Panc1 (cell line): Measurements from ENCODE around the gene HMG20B. TPM values are rescaled to one million over a fixed set of nuclear protein-coding genes. Genes with fewer than 3 reads are reported as not detected.

ENCODE experiments used
- ATAC-seq: fragments of 200-7000 bp; cut with Tn5 transposase; 2 replicates; pipeline ENCODE4 v1.9.1; 2020; ENCODE audit warnings: mild to moderate bottlenecking, moderate library complexity
- BruUV-seq: library from RNA; stranded (reverse); fragments of 400-500 nt; replicated peaks from 2 replicates; lab custom pipeline; 2021; lab: Mats Ljungman, UMichigan
- CTCF ChIA-PET: fragments of 300-600 bp; sonication (Branson Sonifier 250); formaldehyde crosslinking; loops from one replicate; lab custom pipeline; 2022; ENCODE audit warnings: antibody characterized with exemption; lab: Charles Lee
- POLR2A ChIA-PET: fragments of 300-600 bp; sonication (Branson Sonifier 250); formaldehyde crosslinking; loops from one replicate; lab custom pipeline; 2022; ENCODE audit warnings: antibody characterized with exemption; lab: Charles Lee
- DNase-seq: peaks from one replicate; pipeline ENCODE4 v3.0.0-alpha.2; 2010; ENCODE audit warnings: low read depth, low spot score
- H3K27ac ChIP-seq: 2 replicates; pipeline ENCODE4 v1.5.1; 2011; ENCODE audit warnings: mild to moderate bottlenecking, low read length, inconsistent platforms
- H3K27me3 ChIP-seq: fragments of 200-500 bp; sonication (Bioruptor generic); 2 replicates; pipeline ENCODE4 v1.6.0; 2014; ENCODE audit warnings: low read length, inconsistent platforms; ENCODE audit not compliant: control insufficient read depth, insufficient read depth
- H3K36me3 ChIP-seq: fragments of 200-500 bp; sonication (Bioruptor generic); 2 replicates; pipeline ENCODE4 v1.5.1; 2014; ENCODE audit warnings: inconsistent platforms, mild to moderate bottlenecking, low read length, moderate library complexity; ENCODE audit not compliant: control insufficient read depth, insufficient read depth
- H3K4me1 ChIP-seq: 2 replicates; pipeline ENCODE4 v1.5.1; 2011; ENCODE audit warnings: inconsistent platforms, mild to moderate bottlenecking, low read length, moderate library complexity; ENCODE audit not compliant: control insufficient read depth, insufficient read depth
- H3K4me3 ChIP-seq, 2 experiments: 2 replicates each; pipeline ENCODE4 v1.5.1; 2011 to 2012; ENCODE audit warnings: low read depth in 2 of 2, low read length in 2 of 2, mild to moderate bottlenecking in 2 of 2, inconsistent platforms in 1 of 2, moderate library complexity in 1 of 2
- H3K9me3 ChIP-seq: fragments of 200-500 bp; sonication (Bioruptor generic); 2 replicates; pipeline ENCODE4 v1.5.1; 2014; ENCODE audit warnings: low read depth, mild to moderate bottlenecking, inconsistent platforms, low read length, moderate library complexity; ENCODE audit not compliant: control insufficient read depth, insufficient read depth
- CTCF ChIP-seq: fragments of 450-650 bp; IDR thresholded peaks from 2 replicates; pipeline ENCODE4 v1.5.1; 2017; ENCODE audit warnings: mild to moderate bottlenecking
- POLR2AphosphoS5 ChIP-seq: IDR thresholded peaks from 2 replicates; pipeline ENCODE4 v1.6.1; 2012; ENCODE audit warnings: mild to moderate bottlenecking, low read depth, low read length, moderate library complexity
- SIN3A ChIP-seq: IDR thresholded peaks from 2 replicates; pipeline ENCODE4 v1.6.1; 2012; ENCODE audit warnings: low read depth, mild to moderate bottlenecking, low read length, moderate library complexity, borderline replicate concordance; ENCODE audit not compliant: insufficient read depth
- TCF7L2 ChIP-seq: IDR thresholded peaks from 2 replicates; pipeline ENCODE4 v1.6.1; 2011; ENCODE audit warnings: mild to moderate bottlenecking, low read depth, low read length, inconsistent platforms
- in situ Hi-C: cut with HindIII; loops from 2 replicates; pipeline ENCODE4 v1.10.0; 2016; ENCODE audit warnings: low sequenced_read_pairs, low pct_unique_long_range_greater_than_20kb
- intact Hi-C: fragments of 100-400 bp; cut with micrococcal nuclease; formaldehyde crosslinking; loops from one replicate; pipeline ENCODE4 v1.10.0; 2022; ENCODE audit not compliant: unreplicated experiment
- total RNA-seq: library from RNA; stranded (reverse); gene quantifications from one replicate; pipeline ENCODE4 v1.2.1, GENCODE V29; 2021; ENCODE audit not compliant: unreplicated experiment
- TF ChIP-seq, protein P1 (sequence below), 2 experiments: IDR thresholded peaks; 2 replicates each; pipeline ENCODE4 v1.6.1; 2011 to 2012; ENCODE audit warnings: low read depth in 2 of 2, control low read depth in 1 of 2, low read length in 1 of 2, mild to moderate bottlenecking in 1 of 2, moderate library complexity in 1 of 2; ENCODE audit not compliant: insufficient read depth in 1 of 2

The HMG20B gene
- total RNA-seq, 1 experiment from 2014 or later, result 74.7 TPM

- peaks cover 3% of the 10 kb centered on the region for H3K4me1 ChIP-seq
- intact Hi-C loops (no loop called here), in situ Hi-C loops (no loop called here)
- H3K27me3 ChIP-seq, result no peaks in the 10 kb centered on the region
- ChIA-PET CTCF (no interaction called here), POLR2A (no interaction called here)
- no peaks in the 10 kb centered on the region for H3K36me3 ChIP-seq
- DNase-seq, result no peak
- H3K27ac ChIP-seq, result no peak overlapping the region
- peak; percentile 43 for ATAC-seq
- no peak overlapping the region for H3K4me3 ChIP-seq
- H3K9me3 ChIP-seq, result no peaks in the 10 kb centered on the region
- no peak for TF ChIP-seq POLR2AphosphoS5
- BruUV-seq, result no TSS peak
Measured at GRCh38 chr19:3620145-3620816, 47.5 kb downstream of the HMG20B start.

DNA sequence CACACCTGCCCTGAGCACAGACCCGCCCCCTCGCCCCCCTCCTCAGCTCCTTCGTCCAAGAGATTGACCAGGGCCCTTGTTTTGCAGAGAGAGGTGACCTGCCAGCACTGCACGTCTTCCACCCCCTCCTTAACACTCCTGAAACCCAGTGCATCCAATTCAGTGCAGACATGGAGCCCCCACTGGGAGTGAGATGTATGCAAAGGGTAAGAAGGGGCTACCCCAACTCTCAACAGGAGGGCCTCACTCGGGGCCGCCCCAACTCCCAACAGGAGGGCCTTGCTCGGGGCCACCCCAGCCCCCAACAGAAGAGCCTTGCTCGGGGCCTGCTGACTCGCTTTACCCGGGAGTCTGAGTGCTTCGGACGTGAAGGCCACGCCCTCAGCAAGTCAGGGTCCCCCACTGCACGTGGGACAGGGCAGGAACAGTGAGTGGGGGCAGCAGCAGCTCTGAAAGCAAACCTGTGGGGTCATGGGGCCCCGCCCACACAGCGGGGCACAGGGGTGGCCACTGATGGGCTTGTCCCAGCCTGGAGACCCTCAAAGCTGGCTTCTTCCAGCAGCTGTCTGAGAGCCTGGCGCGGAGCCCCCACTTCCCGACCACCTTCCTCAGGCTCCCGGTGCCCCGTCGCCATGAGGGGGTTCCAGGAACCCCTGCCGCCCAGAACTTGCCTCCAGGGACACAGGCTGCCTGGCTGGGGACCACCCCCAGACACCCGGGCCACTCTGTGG is 48.2 kb downstream of the HMG20B start:
- DNase-seq, result no peak
- Histone ChIP-seq H3K9me3 (no peaks in the 10 kb centered on the region), H3K36me3 (peaks cover 1% of the 10 kb centered on the region; the same call in 1 of the 2 replicates), H3K27ac (no peak overlapping the region), H3K4me3 (no peak overlapping the region), H3K4me1 (peaks cover 6% of the 10 kb centered on the region), H3K27me3 (no peaks in the 10 kb centered on the region)
- ChIA-PET CTCF (interaction anchor here (0.7 kb wide), 1 partner anchor 30 kb away, joined by 3 read pairs; no protein-coding TSS in a partner anchor), POLR2A (no interaction called here)
- BruUV-seq, result no TSS peak
- ATAC-seq, result no peak
- TF ChIP-seq TCF7L2, result no peak
- no peak for TF ChIP-seq POLR2AphosphoS5
- TF ChIP-seq CTCF, result no peak
- TF ChIP-seq, protein P1, sequence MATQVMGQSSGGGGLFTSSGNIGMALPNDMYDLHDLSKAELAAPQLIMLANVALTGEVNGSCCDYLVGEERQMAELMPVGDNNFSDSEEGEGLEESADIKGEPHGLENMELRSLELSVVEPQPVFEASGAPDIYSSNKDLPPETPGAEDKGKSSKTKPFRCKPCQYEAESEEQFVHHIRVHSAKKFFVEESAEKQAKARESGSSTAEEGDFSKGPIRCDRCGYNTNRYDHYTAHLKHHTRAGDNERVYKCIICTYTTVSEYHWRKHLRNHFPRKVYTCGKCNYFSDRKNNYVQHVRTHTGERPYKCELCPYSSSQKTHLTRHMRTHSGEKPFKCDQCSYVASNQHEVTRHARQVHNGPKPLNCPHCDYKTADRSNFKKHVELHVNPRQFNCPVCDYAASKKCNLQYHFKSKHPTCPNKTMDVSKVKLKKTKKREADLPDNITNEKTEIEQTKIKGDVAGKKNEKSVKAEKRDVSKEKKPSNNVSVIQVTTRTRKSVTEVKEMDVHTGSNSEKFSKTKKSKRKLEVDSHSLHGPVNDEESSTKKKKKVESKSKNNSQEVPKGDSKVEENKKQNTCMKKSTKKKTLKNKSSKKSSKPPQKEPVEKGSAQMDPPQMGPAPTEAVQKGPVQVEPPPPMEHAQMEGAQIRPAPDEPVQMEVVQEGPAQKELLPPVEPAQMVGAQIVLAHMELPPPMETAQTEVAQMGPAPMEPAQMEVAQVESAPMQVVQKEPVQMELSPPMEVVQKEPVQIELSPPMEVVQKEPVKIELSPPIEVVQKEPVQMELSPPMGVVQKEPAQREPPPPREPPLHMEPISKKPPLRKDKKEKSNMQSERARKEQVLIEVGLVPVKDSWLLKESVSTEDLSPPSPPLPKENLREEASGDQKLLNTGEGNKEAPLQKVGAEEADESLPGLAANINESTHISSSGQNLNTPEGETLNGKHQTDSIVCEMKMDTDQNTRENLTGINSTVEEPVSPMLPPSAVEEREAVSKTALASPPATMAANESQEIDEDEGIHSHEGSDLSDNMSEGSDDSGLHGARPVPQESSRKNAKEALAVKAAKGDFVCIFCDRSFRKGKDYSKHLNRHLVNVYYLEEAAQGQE (IDR thresholded peaks at IDR 0.05; ENCODE audit: insufficient read depth in 1 of 2, low read depth in 2 of 2, low read length in 1 of 2), result no peak
- in situ Hi-C loops (no loop called here), intact Hi-C loops (no loop called here)

DNA sequence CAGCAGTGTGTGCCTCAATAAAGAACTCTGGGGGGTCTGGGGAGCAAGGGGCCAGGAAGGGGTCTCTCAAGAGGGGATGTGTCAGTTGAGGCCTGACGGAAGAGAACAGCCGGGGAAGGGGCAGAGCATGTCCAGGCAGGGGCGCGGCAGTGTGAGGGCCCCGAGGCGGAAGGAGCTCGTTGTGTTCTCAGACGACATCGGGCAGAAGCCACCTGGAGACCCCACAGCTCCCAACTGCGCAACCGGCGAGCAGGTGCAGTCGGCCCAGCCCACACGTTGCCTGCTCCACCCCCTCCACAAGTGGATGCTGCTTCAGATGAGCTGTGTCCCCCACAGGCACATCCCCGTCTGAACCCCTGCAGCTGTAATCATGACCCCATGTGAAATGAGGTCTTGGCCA is 48.9 kb downstream of the HMG20B start:
- Histone ChIP-seq H3K4me1 (peaks cover 6% of the 10 kb centered on the region), H3K27ac (no peak overlapping the region), H3K27me3 (no peaks in the 10 kb centered on the region), H3K4me3 (no peak overlapping the region), H3K9me3 (no peaks in the 10 kb centered on the region), H3K36me3 (peaks cover 5% of the 10 kb centered on the region; the same call in 1 of the 2 replicates)
- intact Hi-C loops, result no loop called here
- no TSS peak for BruUV-seq
- ChIA-PET CTCF (interaction anchor here (0.7 kb wide), 1 partner anchor 29 kb away, joined by 3 read pairs; no protein-coding TSS in a partner anchor), POLR2A (no interaction called here)
- ATAC-seq (no peak), DNase-seq (no peak)
- TF ChIP-seq TCF7L2, result no peak
- TF ChIP-seq, protein P1 (IDR thresholded peaks at IDR 0.05; ENCODE audit: insufficient read depth in 1 of 2, low read depth in 2 of 2, low read length in 1 of 2), result no peak
- no peak for TF ChIP-seq SIN3A
- no peak for TF ChIP-seq POLR2AphosphoS5
- no peak for TF ChIP-seq CTCF
- in situ Hi-C loops, result no loop called here
